NCI-H1417 (cell line): Measurements from ENCODE around the gene APELA.
"Not testable (repeated sequence)": the region's sequence is repeated elsewhere in the genome, so short reads cannot be mapped to it uniquely, and the experiment has no call there.

Source experiments
- DNase-seq, 3 experiments: peaks; one replicate each; lab custom pipeline; 2025; lab: John Stamatoyannopoulos, UW

APELA gene

DNA sequence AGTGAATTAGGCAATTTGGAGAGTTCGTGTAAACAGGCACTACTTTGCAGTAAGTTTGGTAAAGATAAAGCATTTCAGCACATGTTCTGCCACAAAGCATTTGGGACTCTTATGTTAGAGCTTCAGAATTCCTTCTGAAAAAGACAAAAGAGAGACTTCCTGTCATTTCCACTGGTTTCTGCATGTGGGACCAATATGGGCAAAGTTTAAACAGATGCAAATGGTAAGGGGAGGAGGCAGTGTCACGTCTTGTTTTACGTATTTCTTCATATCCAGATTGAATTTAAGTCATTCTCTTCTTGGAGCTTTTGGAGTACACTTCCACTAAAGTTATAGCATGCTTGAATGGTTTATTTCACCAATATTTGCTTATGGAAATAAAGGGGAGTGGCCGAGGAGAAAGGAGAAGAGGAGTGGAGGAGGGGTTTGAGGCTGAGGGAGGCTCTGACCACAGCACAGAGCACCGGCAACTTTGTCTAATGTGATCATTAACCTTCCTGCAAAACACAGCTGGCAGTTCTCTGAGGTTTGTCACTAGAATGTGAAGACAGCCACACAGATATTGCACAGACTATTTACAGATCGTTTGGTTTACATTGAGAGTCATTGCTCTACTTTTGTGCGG lies at the start of gene APELA:
TSS of gene APELA (plus strand) at position 479 of the 625 bp plus-strand sequence. CDS start 154 bp downstream, outside the sequence.
- peak in 1 of 3 experiments; percentile 55 for DNase-seq

GRCh38 chr4:164828955-164829354 lies 48.0 kb upstream of the APELA start:
- DNase-seq: no peak

- peak in 2 of 3 experiments; percentile 54 to 92 for DNase-seq
These were observed 30.4 kb upstream of the APELA start for GRCh38 chr4:164846566-164846965.

GRCh38 chr4:164847016-164847415 lies 30.0 kb upstream of the APELA start:
- peak in 1 of 3 experiments; percentile 36 for DNase-seq

DNA sequence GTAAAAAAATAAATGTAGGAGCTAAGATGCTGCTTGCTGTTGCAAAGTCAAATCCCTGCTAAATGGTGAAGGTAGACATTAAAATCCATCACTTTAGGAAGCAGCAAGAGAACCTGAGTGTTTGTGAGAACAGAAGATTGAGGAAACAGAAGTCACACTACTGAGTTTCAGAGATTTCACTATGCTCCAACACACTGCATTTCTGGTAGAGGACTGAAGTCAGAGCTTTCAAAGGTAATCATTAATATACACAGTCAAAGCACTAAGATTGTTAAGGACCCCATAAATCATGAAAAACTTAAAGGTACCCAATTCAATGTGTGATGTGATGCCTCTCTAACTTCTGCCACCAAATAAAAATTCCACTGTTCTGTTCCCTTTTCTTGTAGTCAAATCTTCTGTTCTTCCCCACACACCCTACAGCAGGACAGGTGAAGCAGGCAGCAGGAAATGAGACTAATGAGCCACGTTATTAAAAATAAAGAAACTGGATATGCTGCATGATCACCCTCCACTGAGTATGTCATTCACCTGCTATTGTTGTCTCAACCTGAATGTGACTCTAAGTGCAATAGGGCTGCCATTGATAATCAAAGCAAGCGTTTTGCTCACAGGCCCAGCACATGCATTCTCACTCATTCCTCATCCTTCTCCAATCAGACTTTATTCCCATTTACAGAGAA lies 28.9 kb upstream of the APELA start:
- DNase-seq: peak in 2 of 3 experiments; percentile 63 to 89

- DNase-seq: no peak
These were observed 20.6 kb upstream of the APELA start for GRCh38 chr4:164856396-164856795.

- DNase-seq: no peak
These were observed 10.0 kb upstream of the APELA start for GRCh38 chr4:164866817-164867490.

- no peak for DNase-seq
These were observed 5.3 kb upstream of the APELA start for GRCh38 chr4:164871673-164872072.

- no peak for DNase-seq
These were observed 4.5 kb upstream of the APELA start for GRCh38 chr4:164872481-164872880.

DNA sequence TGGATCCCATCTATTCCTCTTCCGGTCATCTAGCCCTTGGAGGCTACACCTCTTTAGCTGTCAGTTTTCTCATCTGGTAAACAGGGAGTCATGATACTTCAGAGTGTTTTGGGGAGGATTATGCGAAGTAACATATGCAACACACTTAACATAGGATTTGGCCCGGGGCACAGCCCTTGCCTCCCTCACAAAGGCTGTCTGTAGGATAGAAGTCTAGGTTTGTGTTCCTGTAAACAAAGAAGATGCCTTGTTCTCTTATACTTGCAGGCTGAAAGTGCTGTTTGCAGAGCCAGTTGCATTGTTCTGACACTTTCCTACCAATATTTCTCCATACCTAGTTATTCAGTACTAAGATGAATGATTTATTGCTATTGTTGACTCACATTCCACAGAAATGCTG lies 2.2 kb upstream of the APELA start:
- DNase-seq: peak in 1 of 3 experiments; percentile 30

DNA sequence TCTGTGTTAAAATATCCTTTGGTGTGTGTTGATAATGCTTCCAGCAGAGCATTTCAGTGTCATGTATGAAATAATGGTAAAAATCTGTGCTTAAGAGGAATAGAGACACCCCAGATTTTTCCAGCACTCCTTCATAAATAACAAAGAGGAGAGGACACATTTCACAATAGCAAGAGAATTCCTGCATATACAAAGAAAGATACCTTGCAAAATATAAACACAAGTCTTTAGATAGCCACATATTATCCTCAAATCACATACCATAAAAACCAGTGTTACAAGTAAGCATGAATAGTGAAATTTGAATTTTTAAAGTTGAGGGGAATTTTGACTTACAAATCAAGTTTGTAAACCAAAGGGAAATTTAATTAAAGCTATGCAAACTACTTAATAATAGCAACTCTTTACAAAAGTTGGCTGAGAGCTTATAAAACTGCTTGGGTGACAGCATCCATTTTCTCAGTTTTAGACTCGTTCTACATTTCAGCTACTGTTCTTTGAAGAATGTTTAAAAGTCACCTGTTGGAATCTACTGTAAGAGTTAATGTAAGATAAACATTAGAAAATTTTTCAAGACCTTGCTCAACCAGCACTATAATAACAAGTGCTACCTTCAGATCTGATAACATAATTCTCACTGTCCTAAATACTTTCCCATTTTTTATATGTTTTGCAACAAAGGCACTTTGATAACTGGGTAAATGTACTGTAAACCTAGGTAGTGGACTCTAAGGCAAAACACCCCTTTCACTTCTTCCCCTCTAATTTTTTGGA lies 3.7 kb downstream of the APELA start:
- no peak for DNase-seq

- peak in 1 of 3 experiments; percentile 39 for DNase-seq
These were observed 11.2 kb downstream of the APELA start for GRCh38 chr4:164888096-164888715.

DNA sequence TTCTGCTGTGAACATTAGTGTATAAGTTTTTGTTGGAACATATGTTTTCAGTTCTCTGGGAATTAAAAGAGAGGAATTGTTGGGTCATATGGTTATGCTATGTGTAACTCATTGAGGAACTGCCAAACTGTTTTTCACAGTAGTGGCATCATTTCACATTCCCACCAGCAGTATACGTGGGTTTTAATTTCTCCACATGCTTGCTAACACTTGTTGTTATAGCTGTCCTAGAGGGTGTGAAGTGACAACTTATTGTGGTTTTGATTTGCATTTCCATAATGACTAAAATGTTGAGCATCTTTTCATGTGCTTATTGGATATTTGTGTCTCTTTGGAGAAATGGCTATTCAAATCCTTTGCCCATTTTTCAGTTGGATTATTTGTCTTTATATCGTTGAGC lies 13.7 kb downstream of the APELA start:
- DNase-seq: no peak

- no peak for DNase-seq
These were observed 15.0 kb downstream of the APELA start for GRCh38 chr4:164892018-164892417.

DNA sequence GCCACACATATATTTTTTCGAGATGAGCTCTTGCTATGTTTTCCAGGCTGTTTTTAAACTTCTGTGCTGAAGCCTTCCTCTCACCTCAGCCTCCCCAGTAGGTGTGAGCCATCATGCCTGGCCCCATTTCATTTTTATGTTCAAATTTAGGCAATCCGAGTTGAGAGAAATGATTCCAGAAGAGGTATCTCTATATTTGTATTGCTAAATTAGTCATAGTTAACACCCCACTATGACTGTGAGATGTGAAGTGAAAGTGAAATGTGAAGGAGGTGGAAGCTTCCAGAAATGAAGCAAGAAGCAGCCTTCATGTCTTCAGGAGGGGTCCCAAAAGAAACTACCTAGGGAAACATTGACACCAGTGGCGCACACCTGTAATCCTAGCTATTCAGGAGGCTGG lies 17.7 kb downstream of the APELA start:
- no peak for DNase-seq

- no peak for DNase-seq
These were observed 25.6 kb downstream of the APELA start for GRCh38 chr4:164902608-164903007.

DNA sequence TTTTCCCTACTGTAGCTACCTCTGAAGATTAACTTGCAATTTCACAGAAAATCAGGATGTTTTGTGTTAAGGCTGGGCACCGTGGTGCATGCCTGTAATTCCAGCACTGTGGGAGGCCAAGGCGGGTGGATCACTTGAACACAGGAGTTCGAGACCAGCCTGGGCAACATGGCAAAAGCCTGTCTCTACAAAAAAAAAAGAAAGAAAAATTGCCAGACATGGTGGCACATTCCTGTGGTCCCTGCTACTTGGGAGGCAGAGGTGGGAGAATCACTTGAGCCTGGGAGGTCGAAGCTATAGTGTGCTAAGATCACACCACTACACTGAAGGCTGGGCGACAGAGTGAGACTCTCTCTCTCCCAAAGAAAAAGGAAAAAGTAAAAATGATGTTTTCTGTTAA lies 27.4 kb downstream of the APELA start:
- DNase-seq: no peak

- DNase-seq: no peak
These were observed 28.0 kb downstream of the APELA start for GRCh38 chr4:164904941-164905340.

- no peak for DNase-seq
These were observed 29.4 kb downstream of the APELA start for GRCh38 chr4:164906368-164906767.

DNA sequence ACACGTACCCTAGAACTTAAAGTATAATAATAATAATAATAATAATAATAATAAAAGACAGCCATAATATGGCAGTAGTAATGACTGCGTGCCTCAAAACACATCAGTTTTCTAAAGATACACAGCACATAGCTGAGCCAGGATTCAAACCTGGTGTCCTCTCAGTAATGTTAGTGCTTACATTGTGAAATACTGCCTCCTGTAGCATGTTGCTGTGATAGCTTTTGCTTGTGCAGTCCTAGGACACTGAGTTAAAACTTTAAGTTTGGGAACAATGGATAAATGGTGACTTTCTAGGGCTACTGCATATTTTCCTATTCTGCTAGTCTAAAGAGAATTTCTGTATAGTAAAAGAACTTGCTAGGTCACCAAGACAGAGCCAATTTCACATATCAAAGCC lies 36.5 kb downstream of the APELA start:
- DNase-seq: not testable (repeated sequence)

DNA sequence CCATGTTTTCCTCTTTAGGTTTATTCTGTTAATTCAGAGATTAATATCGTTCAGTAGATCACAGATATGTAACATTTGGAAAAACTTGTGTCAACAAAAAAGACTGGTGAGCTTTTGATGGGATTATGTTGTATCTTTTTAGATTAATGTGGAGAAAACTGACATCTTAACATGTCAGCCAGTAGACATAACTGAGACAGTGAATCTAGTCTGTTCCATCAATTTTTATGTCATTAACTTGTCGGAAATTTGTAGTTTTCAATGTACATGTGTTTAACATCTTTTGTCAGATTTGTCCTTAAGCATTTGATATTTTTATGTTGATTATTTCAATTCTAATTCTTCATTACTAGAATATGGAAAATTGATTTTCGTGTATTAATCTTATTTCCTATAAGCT lies 42.0 kb downstream of the APELA start:
- no peak for DNase-seq
